Astrocyte (in vitro differentiated cells and primary cell): ENCODE data around the gene ACOX2. TPM values are rescaled to one million over a fixed set of nuclear protein-coding genes. Genes with fewer than 3 reads are reported as not detected.

Experiments used
- DNase-seq: peaks from one replicate; pipeline ENCODE4 v3.0.0-alpha.2; 2010; ENCODE audit warnings: low read depth
- FAIRE-seq: peaks from 2 replicates; lab custom pipeline; 2011; peaks lifted over from hg19 to GRCh38; lab: Jason Lieb, UNC
- H2AFZ ChIP-seq: 2 replicates; pipeline ENCODE4 v1.6.0; 2012; ENCODE audit warnings: low read depth, low read length, inconsistent platforms
- H3K27ac ChIP-seq: 2 replicates; pipeline ENCODE4 v1.5.1; 2011; ENCODE audit warnings: low read depth, low read length, inconsistent platforms
- H3K27me3 ChIP-seq: 2 replicates; pipeline ENCODE4 v1.6.0; 2011; ENCODE audit warnings: low read length, inconsistent platforms; ENCODE audit not compliant: insufficient read depth
- H3K36me3 ChIP-seq: 2 replicates; pipeline ENCODE4 v1.5.1; 2011; ENCODE audit warnings: low read length, inconsistent platforms; ENCODE audit not compliant: insufficient read depth
- H3K4me1 ChIP-seq: 2 replicates; pipeline ENCODE4 v1.5.1; 2011; ENCODE audit warnings: low read length, inconsistent platforms; ENCODE audit not compliant: insufficient read depth
- H3K4me2 ChIP-seq: 2 replicates; pipeline ENCODE4 v1.6.0; 2012; ENCODE audit warnings: low read length, inconsistent platforms
- H3K4me3 ChIP-seq: 2 replicates; pipeline ENCODE4 v1.5.1; 2011; ENCODE audit warnings: low read depth, mild to moderate bottlenecking, low read length, inconsistent platforms; ENCODE audit not compliant: insufficient read depth
- H3K79me2 ChIP-seq: 2 replicates; pipeline ENCODE4 v1.6.0; 2012; ENCODE audit warnings: mild to moderate bottlenecking, low read length, inconsistent platforms; ENCODE audit not compliant: insufficient read depth
- H3K9ac ChIP-seq: 2 replicates; pipeline ENCODE4 v1.6.0; 2012; ENCODE audit warnings: mild to moderate bottlenecking, low read length, inconsistent platforms
- H3K9me3 ChIP-seq: 2 replicates; pipeline ENCODE4 v1.5.1; 2012; ENCODE audit warnings: low read depth, mild to moderate bottlenecking, low read length, inconsistent platforms; ENCODE audit not compliant: insufficient read depth
- H4K20me1 ChIP-seq: 2 replicates; pipeline ENCODE4 v1.6.0; 2012; ENCODE audit warnings: low read length, inconsistent platforms; ENCODE audit not compliant: insufficient read depth
- H3K27ac Mint-ChIP-seq: one replicate; pipeline ENCODE4 v1.8.0; 2021; ENCODE audit warnings: mild to moderate bottlenecking, mixed read lengths; ENCODE audit not compliant: unreplicated experiment
- H3K27me3 Mint-ChIP-seq: one replicate; pipeline ENCODE4 v1.8.0; 2021; ENCODE audit warnings: low read depth, mixed read lengths; ENCODE audit not compliant: unreplicated experiment
- H3K36me3 Mint-ChIP-seq: one replicate; pipeline ENCODE4 v1.8.0; 2021; ENCODE audit warnings: low read depth, mixed read lengths; ENCODE audit not compliant: unreplicated experiment
- H3K4me1 Mint-ChIP-seq: one replicate; pipeline ENCODE4 v1.8.0; 2021; ENCODE audit warnings: low read depth, mixed read lengths; ENCODE audit not compliant: unreplicated experiment
- H3K4me3 Mint-ChIP-seq: one replicate; pipeline ENCODE4 v1.8.0; 2021; ENCODE audit warnings: mild to moderate bottlenecking, moderate library complexity, mixed read lengths; ENCODE audit not compliant: unreplicated experiment
- H3K9me3 Mint-ChIP-seq: one replicate; pipeline ENCODE4 v1.8.0; 2021; ENCODE audit warnings: mild to moderate bottlenecking, mixed read lengths; ENCODE audit not compliant: unreplicated experiment
- CTCF ChIP-seq: IDR thresholded peaks from 2 replicates; pipeline ENCODE4 v1.5.1; 2011; ENCODE audit warnings: low read depth, mild to moderate bottlenecking, inconsistent platforms, low read length, moderate library complexity; ENCODE audit not compliant: insufficient read depth
- EZH2 ChIP-seq: IDR thresholded peaks from 2 replicates; pipeline ENCODE4 v1.6.1; 2012; ENCODE audit warnings: mild to moderate bottlenecking, low read length, inconsistent platforms; ENCODE audit not compliant: insufficient read depth
- total RNA-seq: library from RNA; stranded (reverse); gene quantifications from 2 replicates; pipeline ENCODE4 v1.2.1, GENCODE V29; 2021

Gene ACOX2
- total RNA-seq, 1 donor from 2014 or later, result 2.7 TPM

GRCh38 chr3:58485801-58486435 is 51.1 kb downstream of the ACOX2 start:
- no peak overlapping the region for H3K4me3 Mint-ChIP-seq
- H3K79me2 ChIP-seq, result no peaks in the 10 kb centered on the region
- no peak overlapping the region for H3K27ac ChIP-seq
- FAIRE-seq, result no peak
- peaks cover 28% of the 10 kb centered on the region for H3K27me3 Mint-ChIP-seq
- no peaks in the 10 kb centered on the region for H3K9me3 ChIP-seq
- DNase-seq, result no peak
- H4K20me1 ChIP-seq, result no peaks in the 10 kb centered on the region
- no peaks in the 10 kb centered on the region for H3K36me3 Mint-ChIP-seq
- H2AFZ ChIP-seq, result no peak overlapping the region
- no peaks in the 10 kb centered on the region for H3K27me3 ChIP-seq
- H3K4me3 ChIP-seq, result no peak overlapping the region
- H3K36me3 ChIP-seq, result no peaks in the 10 kb centered on the region
- H3K4me2 ChIP-seq, result no peak overlapping the region
- H3K4me1 ChIP-seq, result peaks cover 11% of the 10 kb centered on the region
- H3K9ac ChIP-seq, result no peak overlapping the region
- TF ChIP-seq CTCF (no peak), EZH2 (no peak)
- no peak overlapping the region for H3K27ac Mint-ChIP-seq
- peaks cover 5% of the 10 kb centered on the region for H3K9me3 Mint-ChIP-seq
- H3K4me1 Mint-ChIP-seq, result peaks cover 9% of the 10 kb centered on the region

- Histone ChIP-seq H4K20me1 (no peaks in the 10 kb centered on the region), H3K27ac (no peak overlapping the region), H3K4me3 (no peak overlapping the region), H3K4me2 (no peak overlapping the region), H3K36me3 (no peaks in the 10 kb centered on the region), H3K79me2 (no peaks in the 10 kb centered on the region), H2AFZ (no peak overlapping the region), H3K9me3 (no peaks in the 10 kb centered on the region), H3K9ac (no peak overlapping the region), H3K27me3 (no peaks in the 10 kb centered on the region), H3K4me1 (peaks cover 11% of the 10 kb centered on the region)
- peaks cover 28% of the 10 kb centered on the region for H3K27me3 Mint-ChIP-seq
- H3K4me1 Mint-ChIP-seq, result peaks cover 9% of the 10 kb centered on the region
- no peak overlapping the region for H3K27ac Mint-ChIP-seq
- H3K4me3 Mint-ChIP-seq, result no peak overlapping the region
- H3K9me3 Mint-ChIP-seq, result peaks cover 8% of the 10 kb centered on the region
- DNase-seq, result no peak
- TF ChIP-seq CTCF (no peak), EZH2 (no peak)
- no peaks in the 10 kb centered on the region for H3K36me3 Mint-ChIP-seq
- FAIRE-seq, result no peak
These were observed 52.3 kb downstream of the ACOX2 start for GRCh38 chr3:58484722-58485069.

- Histone ChIP-seq H2AFZ (no peak overlapping the region), H3K27ac (no peak overlapping the region), H3K9ac (no peak overlapping the region), H3K9me3 (no peaks in the 10 kb centered on the region), H3K27me3 (no peaks in the 10 kb centered on the region), H3K36me3 (no peaks in the 10 kb centered on the region), H3K4me3 (no peak overlapping the region), H3K79me2 (no peaks in the 10 kb centered on the region), H4K20me1 (no peaks in the 10 kb centered on the region), H3K4me1 (peaks cover 11% of the 10 kb centered on the region), H3K4me2 (no peak overlapping the region)
- FAIRE-seq, result no peak
- TF ChIP-seq CTCF (no peak), EZH2 (no peak)
- Mint-ChIP-seq H3K27me3 (peaks cover 28% of the 10 kb centered on the region), H3K36me3 (no peaks in the 10 kb centered on the region), H3K4me1 (peaks cover 9% of the 10 kb centered on the region), H3K9me3 (peaks cover 9% of the 10 kb centered on the region), H3K27ac (no peak overlapping the region), H3K4me3 (no peak overlapping the region)
- DNase-seq, result no peak
These were observed 52.8 kb downstream of the ACOX2 start for GRCh38 chr3:58484045-58484721.
